SIG-M5 treated with dmso at 0.1 percent for 504 hours (cell line): ENCODE data around the gene AUNIP.

ENCODE experiments used
- DNase-seq: peaks from one replicate; lab custom pipeline; 2025; ENCODE audit not compliant: unreplicated experiment; lab: John Stamatoyannopoulos, UW

Gene AUNIP

DNA sequence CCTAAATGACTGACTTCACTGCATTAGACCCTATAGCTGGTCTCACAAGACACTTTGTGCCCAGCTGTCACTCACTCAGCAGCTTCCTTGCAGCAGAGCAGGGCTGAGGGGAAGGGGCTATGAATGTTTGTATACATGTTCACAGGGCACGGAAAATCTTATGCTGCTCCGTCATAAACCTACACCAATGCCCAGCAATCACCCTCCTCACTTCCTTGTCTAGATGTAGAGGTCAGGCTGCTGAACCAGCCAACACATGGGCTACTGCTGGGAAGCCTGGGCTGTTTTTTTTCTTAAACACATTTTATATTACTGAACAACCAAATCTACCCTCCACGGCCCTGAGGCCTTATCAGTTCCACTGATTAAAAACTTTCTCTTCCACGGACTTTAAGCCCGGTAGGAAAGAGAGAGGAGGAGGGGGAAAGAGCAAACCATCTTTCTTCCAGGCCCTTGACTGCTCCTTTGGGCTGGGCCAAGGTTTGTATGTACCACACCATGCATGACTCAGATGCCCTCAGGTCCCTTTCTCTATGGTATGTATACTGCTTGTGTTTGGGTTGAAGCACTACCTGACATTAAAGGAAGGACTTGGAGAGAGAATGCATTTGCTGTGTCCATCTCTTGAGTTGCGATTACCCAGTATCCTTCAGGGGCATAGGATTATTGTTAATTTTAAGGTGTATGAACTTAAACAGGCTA lies 26.8 kb downstream of the AUNIP start:
- DNase-seq, result no peak

- DNase-seq, result no peak
Measured at GRCh38 chr1:25831569-25832196, 27.6 kb downstream of the AUNIP start.

DNA sequence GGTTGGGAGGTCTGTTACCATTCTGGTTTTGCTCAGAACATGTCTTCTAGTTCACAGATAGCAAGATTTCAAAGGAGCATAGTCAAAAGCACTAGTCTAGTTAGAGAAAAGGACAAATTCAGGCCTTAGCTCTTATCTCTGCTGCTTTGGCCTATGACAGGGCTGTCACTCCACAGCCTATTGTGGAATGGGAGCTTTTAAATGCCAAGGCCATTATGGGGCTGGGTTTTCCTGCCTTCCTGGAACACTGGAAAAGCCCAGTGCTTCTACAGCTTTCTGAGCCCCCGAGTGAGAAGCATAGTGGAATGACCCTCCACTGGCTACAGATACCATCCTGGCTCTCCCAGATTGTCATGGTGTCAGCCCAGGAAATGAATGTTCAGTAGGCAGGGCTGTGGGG lies 30.2 kb downstream of the AUNIP start:
- no peak for DNase-seq

- DNase-seq, result no peak
Measured at GRCh38 chr1:25828491-25828890, 30.8 kb downstream of the AUNIP start.

GRCh38 chr1:25826571-25826970 lies 32.7 kb downstream of the AUNIP start:
- DNase-seq, result no peak

- DNase-seq, result no peak
Measured at GRCh38 chr1:25825605-25826004, 33.7 kb downstream of the AUNIP start.

- no peak for DNase-seq
Measured at GRCh38 chr1:25821630-25822091, 37.6 kb downstream of the AUNIP start.

GRCh38 chr1:25821112-25821476 lies 38.2 kb downstream of the AUNIP start:
- DNase-seq, result no peak

DNA sequence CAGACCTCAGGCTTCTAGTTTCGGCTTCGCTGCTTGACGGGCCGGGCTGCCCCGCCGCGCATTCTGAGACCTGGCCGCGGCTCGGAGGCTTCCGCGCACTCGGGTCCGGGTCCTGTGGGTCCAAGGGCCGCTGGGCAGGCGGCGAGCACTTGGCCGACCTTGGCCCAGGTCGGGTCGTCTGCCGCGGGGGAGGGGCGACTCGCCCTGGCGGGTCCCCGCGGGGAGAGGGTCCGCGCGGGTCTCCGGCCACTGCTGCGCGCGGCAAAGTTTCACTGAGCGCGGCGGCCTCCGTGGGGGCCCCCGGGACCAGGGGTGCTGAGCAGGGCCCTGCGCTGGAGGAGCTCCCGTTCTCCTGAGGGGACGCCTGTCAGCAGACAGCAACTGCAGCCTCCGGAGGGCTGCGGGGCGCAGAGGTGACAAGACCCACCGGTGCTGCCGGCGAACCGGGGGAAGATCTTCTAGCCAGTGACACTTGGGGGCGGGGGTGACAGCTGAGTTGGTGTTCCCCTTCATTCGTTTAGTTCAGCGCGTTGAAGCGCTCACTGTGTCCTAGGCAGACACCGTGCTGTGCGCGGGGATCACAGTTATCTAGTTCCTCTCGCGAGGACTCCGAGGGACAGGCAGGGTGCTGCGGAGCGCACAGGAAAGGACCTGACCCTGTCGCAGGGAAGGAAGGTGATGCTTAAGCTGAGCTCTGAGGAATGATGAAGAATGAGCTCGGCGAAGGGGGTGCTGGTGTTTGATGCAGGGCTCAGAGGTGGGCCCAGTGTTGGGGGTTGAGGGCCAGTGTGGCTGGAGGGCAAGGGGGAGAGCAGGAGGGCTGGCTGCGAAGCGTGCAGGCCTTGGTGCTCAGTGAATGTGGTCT lies 38.8 kb downstream of the AUNIP start:
- peak; percentile 78 for DNase-seq

DNA sequence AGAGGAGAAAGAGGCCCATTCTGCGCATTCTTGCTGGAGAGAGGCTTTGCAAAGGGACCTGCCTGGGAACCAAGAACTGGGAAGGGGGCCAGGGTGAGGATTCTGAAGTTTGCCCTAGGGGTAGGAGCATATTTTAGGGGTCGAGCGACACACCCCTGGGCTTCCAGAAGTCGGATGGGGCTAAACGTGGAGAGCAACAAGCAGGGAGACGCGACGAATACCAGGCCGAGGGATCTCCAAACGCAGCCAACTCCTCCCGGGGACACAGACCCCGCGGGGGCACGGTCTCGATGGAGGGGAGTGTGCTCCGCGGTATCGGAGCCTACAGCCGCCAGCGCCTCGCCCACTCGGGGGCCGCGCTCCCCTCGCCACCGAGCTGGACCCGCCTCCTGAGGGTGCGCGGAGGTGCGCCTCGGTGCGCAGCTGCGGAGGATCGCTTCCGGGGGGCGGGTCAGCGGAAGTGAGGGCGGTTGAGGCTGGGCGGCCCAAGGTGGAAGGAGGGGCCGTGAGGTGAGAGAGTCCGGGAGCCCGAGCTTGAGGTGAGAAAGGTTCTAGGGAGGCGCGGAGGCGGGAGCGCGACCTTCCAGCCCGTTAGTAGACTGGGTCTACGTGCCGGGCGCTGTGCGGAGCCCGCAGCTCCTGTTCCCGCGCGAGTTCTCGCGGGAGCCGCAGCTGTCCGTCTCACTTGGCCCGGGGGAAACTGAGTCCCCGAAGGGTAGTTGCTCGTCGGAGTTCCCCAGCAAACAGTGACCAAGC lies 39.6 kb downstream of the AUNIP start, which contains the start of gene MTFR1L:
TSS of gene MTFR1L (plus strand) at position 464 of the 756 bp plus-strand sequence. CDS start 3,151 bp downstream, outside the sequence.
- DNase-seq, result peak; percentile 69

GRCh38 chr1:25818569-25818968 lies 40.7 kb downstream of the AUNIP start:
- no peak for DNase-seq

GRCh38 chr1:25817840-25818501 lies 41.3 kb downstream of the AUNIP start:
- no peak for DNase-seq

DNA sequence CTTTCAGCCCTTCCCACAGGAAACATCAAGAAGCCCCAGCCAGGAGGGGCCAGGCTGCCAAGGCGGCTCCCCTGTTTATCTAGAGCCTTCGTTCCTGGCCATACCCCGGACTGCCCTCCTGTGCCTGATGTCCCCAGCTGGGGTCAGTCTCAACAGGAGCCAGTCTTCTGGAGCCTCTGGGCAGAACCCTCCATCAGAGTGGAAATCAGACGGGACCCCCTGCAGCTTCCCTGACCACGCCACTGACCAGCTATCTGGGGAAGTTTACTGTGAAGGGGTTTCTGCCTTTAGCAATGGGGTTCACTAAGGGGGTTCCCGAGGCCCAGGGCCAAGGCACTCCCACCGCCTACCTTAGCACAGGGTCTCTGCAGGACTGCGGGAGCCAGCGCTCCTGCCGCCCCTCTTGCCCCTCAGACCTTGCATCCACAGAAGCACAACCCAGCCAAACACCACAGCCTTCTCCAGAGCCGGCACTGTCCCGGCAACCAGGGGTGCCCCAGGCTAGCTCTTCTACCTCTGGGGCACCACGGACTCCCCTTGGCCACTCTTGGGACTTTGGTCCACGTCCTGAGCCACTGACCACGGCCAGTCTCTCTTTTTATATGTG lies 43.0 kb downstream of the AUNIP start:
- DNase-seq, result no peak

GRCh38 chr1:25815208-25816111 lies 43.8 kb downstream of the AUNIP start:
- no peak for DNase-seq

- DNase-seq, result no peak
Measured at GRCh38 chr1:25814549-25815087, 44.6 kb downstream of the AUNIP start.

DNA sequence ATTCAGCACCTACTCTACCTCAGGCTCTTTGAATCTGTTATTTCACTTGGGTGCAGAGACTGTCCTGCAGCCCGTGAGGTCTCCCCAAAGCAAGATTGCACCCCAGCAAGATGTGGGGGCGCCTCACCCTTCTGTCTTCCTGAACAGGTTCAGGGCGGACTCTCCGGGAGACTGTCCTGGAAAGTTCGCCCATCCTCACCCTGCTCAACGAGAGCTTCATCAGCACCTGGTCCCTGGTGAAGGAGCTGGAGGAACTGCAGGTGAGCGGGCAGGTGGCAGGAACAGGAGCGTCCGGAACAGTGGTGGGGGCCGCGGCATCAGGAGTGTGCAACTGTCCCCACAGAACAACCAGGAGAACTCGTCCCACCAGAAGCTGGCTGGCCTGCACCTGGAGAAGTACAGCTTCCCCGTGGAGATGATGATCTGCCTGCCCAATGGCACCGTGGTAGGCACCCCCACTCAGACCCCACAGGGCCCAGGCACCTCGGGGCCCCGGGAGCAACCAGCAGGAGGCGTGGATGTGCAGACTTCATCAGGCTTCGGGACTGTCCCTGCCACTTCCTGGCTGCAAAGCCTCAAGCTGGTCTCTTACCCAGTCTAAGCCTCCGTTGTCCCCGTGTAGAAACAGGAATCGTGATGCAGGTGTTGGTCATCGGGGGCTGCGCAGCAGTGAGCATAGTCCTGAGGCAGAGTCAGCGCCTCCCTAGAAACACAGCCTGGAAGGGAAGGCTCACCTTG lies 45.4 kb downstream of the AUNIP start:
- no peak for DNase-seq

DNA sequence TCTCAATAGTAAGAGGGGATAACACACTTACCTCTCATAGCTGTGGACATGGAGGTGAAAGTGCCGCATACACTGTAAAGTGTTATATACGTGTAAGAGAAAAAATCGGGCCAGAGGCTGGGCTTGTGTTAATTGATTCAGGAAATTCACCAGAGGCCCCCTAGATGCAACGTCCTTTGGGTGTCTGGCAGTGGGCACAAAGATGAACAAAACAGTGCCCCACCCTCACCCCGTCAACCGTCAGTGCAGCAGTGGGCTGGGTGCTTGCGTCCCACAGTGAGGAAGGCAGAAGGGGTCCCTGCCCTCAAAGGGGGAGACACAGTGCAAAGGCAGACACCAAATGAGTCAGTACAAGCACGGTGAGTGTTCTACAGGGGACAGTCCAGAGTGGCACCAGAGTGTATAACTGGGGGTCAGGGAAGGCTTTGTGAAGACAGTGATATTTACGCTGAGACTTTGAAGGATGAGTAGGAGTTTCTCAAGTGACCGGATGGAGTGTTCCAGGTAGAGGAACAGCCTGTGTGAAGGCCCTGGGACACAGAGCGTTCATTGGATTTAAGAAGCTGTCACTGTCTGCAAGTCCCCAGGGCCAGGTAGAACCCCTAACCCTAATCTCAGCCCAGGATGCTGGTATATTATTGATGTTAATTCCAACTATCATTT lies 46.1 kb downstream of the AUNIP start:
- no peak for DNase-seq
